Suppressor macrophage treated with lipopolysaccharide for 1 hour (primary cell): ENCODE results near the gene PIK3C2B.

Experiments used
- DNase-seq, 3 donors: peaks; one replicate each; pipeline ENCODE4 v3.0.0-alpha.2; 2020 to 2022

Gene PIK3C2B

GRCh38 chr1:204478921-204479320, 15.7 kb downstream of the PIK3C2B start:
- no peak for DNase-seq

DNA sequence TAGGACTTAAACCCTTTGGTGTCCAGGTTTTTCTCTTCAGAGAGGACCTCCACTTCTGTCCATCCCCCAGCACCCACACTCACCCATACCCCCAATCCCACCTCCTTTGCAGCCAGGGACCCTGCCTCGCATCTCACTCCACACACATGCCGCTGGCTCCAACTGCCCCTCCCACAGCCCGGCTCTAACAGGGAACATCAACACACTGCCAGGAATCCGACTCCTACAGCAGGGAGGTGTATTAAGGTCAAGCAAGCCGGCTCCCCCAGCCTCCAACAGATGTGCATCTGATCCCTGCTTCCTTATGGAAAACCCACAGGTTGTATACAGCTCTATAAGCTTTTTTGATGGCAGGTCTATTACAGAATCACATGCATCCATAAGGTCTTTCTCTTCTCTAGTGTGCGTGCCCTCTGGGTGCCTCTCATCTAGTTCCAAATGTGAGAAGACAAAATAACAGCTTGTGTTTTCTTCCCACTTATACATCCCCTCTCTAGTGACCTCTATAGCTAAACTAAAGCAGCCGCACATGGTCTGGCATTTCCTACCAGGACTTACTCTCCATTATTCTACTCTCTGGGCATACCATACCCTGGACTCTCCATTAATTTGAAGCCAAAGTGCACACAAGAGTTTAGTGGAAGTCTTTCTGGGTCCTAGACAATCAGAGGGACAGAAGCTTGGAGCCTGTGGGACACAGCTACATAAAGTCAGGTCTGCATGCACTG, 16.3 kb downstream of the PIK3C2B start:
- no peak for DNase-seq

DNA sequence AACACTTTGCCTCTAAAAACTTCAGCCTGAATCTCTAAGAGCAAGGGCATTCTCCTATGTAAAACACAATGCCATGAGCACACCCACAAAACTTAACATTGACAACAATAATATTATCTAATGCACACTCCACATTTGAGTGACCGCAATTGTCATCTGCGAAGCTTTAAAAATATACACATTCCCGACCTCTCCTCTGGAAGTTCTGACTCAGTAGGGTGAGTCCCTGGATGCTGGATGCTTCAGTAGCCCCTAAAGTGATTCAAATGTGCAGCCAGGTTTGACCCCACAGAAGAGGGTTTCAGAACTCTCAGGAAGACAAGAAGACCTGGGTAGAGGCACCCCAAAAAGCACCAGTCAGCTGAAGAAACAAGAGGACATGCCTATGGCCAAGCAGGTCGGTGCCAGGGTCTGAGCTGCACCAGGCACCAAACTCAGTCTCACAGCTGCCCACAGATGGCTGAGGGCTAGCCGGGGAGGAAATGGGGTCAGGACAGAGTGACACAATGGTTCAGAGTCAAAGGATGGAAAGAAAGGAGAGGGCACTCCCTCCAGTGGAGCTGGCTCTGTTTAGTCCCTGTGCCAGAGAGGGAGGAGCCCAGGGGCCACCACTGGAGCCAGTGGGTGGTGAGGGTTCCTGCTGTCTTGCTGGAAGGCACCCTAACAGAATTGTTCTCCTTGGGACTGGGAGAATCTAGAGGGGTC, 17.4 kb downstream of the PIK3C2B start:
- DNase-seq = peak in 1 of 3 donors; percentile 26

GRCh38 chr1:204476563-204476962, 18.0 kb downstream of the PIK3C2B start:
- no peak for DNase-seq

DNA sequence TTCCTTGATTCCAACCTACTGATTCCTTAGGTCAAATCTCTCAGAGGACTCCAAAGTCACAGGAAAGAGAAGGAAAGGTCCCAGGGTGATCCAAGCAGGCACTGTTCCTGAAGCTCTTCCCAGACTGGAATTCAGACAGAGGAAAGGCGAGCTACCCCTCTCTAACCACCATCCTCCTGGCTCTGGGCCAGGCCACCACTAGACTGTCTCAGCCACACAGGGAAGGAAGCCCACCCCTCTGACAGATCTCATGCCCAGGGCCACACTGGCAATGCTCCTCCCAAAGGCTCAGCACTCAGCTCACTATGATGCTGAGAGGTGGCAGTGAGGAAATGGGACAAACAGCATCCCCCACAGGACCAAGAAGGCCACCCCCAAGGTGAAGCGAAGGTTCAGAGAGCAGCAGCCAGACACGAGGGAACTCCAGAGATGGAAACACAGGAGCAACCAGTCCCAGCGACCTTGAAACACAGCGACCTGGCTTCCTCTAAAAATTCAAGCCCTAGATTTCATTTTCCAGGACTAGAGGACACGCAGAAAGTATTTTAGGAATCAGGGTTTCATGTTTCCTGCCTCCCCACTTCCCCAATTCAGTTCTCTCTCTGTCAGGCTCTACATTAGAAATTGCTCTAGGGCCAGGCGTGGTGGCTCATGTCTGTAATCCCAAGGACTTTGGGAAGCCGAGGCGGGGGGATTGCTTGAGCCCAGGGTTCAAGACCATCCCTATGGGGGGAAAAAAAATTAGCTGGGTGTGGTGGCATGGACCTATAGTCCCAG, 18.8 kb downstream of the PIK3C2B start:
- peak; percentile 59 to 61 (median 59) for DNase-seq

GRCh38 chr1:204473400-204473965, 21.1 kb downstream of the PIK3C2B start:
- DNase-seq = no peak

DNA sequence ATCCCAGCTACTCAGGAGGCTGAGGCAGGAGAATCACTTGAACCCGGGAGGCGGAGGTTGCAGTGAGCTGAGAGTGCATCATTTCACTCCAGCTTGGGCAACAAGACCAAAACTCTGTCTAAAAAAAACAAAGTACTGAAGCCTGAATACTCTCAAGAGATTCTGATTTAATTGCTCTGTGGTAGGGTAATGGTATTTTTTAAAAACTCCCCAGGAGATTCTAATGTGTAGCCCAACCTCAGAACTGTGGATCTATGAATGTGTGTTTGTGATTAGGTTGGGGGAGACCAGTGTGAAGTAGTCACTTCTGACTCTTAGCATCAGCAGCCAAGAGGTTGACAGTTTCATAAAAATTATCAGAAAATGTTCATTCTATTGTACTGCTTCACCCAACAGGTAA, 21.9 kb downstream of the PIK3C2B start:
- DNase-seq = no peak

DNA sequence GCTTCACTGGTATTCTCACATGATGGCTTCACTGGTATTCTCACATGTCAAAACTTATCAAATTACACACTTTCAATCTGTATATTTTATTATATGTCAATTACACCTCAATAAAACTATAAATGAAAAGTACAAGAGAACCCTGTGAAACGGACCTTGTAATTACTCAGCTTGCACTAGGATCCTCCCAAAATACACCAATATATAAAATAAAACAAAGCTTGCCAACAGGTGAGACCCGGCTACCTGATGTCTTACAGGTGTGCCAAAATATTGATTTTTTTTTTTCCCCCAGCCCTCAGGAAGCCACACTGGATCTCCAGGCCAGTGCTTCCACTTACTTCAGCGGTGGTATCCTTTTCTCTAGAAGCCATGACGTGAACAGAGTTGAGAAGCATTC, 22.9 kb downstream of the PIK3C2B start:
- no peak for DNase-seq

DNA sequence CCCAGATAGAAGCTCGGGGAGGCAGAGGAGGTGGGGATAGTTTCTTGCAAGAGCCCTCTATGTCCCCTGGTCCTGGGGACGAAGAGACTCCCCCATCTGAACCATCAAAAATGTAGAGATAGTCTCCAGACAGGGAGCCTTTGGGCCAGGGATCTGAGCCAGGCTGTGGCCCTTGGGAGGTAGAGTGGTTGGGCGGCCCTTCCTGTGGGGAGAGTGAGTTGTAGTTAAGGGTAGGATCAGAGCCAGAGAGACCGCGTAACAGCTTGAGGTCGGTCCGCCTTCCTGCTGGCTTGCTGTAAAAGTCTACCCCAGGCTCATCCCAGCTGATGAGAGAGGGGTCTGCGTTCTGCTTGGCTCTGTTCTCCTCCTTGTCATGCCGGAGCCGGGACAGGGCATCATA, 25.3 kb downstream of the PIK3C2B start:
- no peak for DNase-seq

- DNase-seq = no peak
These were observed 25.8 kb downstream of the PIK3C2B start for GRCh38 chr1:204468766-204469302.

- no peak for DNase-seq
These were observed 26.4 kb downstream of the PIK3C2B start for GRCh38 chr1:204468206-204468605.

- peak; percentile 41 to 61 (median 59) for DNase-seq
These were observed 27.9 kb downstream of the PIK3C2B start for GRCh38 chr1:204466416-204467405.

DNA sequence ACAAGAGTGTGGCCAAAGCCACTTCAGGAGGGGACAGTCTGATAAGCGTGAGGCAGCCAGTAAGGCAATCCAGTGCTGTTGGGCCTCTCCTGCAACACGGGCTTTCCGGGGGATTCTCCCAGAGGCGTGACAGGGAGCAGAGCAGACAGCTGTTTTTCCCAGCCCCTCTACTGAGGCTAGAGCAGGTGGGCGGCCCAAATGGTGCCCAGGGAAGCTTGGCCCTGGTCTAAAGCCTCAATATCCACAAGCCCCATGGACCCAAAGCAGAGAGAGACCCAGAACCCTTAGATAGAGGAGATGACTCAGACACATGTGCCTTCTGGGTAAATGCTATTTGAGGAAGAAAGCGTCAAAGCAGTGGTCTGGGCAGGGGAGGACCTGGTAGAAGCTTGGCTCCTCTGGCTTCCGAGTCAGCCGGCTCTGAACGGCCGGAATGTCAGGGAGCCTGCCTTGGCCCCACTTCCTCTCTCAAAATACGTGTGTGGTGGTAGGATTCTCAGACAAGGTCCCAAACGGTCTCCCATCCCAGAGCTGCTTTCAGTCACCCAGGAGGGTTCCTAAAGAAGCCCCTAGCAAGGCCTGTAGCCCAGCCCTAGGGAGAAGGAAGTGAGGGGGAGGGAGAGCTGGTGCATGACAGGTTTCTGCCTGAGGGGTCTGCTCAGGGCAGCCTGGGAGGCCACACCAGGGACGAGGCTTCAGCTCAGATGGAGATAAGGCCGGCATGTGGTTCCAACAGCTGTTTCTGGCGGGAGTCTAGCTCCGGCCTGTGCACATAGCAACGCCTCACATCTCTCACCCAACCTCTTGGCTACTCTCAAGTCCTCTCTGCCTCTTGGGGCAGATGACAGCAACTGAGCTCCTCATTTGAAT, 28.8 kb downstream of the PIK3C2B start:
- DNase-seq = peak; percentile 83 to 84 (median 84)

GRCh38 chr1:204464701-204465100, 29.9 kb downstream of the PIK3C2B start:
- DNase-seq = no peak

DNA sequence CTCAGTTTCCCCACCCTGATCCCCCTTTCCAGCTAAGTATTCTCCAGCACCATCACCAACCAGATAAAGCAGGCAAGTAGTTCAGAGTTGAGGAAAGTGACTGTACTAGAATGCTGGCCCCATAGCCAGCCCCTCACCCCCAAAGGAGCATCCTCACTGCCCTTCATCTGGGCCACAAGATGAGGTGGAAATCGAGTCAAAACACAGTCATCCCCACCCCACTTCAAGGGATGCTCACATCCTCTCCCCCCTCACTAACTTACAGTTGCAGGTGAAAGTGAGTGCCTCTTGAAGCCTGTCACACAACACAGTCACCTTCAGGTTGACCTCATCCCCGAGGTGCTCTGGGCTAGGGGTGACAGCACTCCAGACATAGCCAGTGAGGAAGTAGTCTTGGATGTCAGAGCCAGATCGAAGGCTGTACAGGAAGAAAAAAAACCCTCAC, 30.4 kb downstream of the PIK3C2B start:
- peak in 2 of 3 donors; percentile 41 to 43 for DNase-seq

GRCh38 chr1:204463125-204464060, 31.2 kb downstream of the PIK3C2B start:
- DNase-seq = no peak

GRCh38 chr1:204462229-204462561, 32.4 kb downstream of the PIK3C2B start:
- DNase-seq = no peak

- peak in 2 of 3 donors; percentile 28 to 32 for DNase-seq
These were observed 33.0 kb downstream of the PIK3C2B start for GRCh38 chr1:204461331-204462228.
